OCI-LY3 (cell line): ENCODE measurements around the gene SMO.

ENCODE experiments used
- H2AFZ ChIP-seq: fragments of 200-600, 300-600 bp; shearing (Covaris generic); 2 replicates; pipeline ENCODE4 v1.6.0; 2014; ENCODE audit warnings: antibody characterized with exemption, low read depth, low read length
- H3K27ac ChIP-seq: fragments of 200-600, 300-600 bp; sonication (generic); 2 replicates; pipeline ENCODE4 v1.5.1; 2014; ENCODE audit warnings: mild to moderate bottlenecking, low read length, moderate library complexity, mixed read lengths
- H3K27me3 ChIP-seq: fragments of 200-600, 300-600 bp; sonication (generic); 2 replicates; pipeline ENCODE4 v1.6.1; 2014; ENCODE audit warnings: low read depth, low read length, mixed read lengths
- H3K36me3 ChIP-seq: fragments of 200-600, 300-600 bp; sonication (generic); replicated peaks from 2 replicates; pipeline ENCODE3; 2014; ENCODE audit warnings: low read depth, low read length, mixed read lengths
- H3K4me1 ChIP-seq: fragments of 300-600, 200-600 bp; sonication (generic); 2 replicates; pipeline ENCODE4 v1.6.1; 2014; ENCODE audit warnings: low read length, mixed read lengths
- H3K4me2 ChIP-seq: fragments of 200-600, 300-600 bp; sonication (generic); 2 replicates; pipeline ENCODE4 v1.6.1; 2014; ENCODE audit warnings: low read length, mixed read lengths
- H3K4me3 ChIP-seq: fragments of 300-600, 200-600 bp; sonication (generic); 2 replicates; pipeline ENCODE4 v1.5.1; 2014; ENCODE audit warnings: antibody characterized with exemption, mild to moderate bottlenecking, low read length, moderate library complexity
- H3K79me2 ChIP-seq: fragments of 300-600, 200-600 bp; shearing (Covaris generic); 2 replicates; pipeline ENCODE4 v1.6.1; 2014; ENCODE audit warnings: mild to moderate bottlenecking, low read length, mixed read lengths
- H3K9ac ChIP-seq: fragments of 300-600, 200-600 bp; shearing (Covaris generic); 2 replicates; pipeline ENCODE4 v1.6.0; 2014; ENCODE audit warnings: mild to moderate bottlenecking, low read length, moderate library complexity
- H3K9me3 ChIP-seq: fragments of 200-600, 300-600 bp; shearing (Covaris generic); 2 replicates; pipeline ENCODE4 v1.6.1; 2014; ENCODE audit warnings: low read length, mixed read lengths; ENCODE audit not compliant: insufficient read depth
- H4K20me1 ChIP-seq: fragments of 200-600, 300-600 bp; sonication (generic); 2 replicates; pipeline ENCODE4 v1.6.1; 2016; ENCODE audit warnings: low read length, mixed read lengths; ENCODE audit not compliant: insufficient read depth
- EZH2phosphoT487 ChIP-seq: fragments of 200-600 bp; shearing (Covaris generic); IDR thresholded peaks from 2 replicates; pipeline ENCODE4 v1.6.1; 2018; ENCODE audit warnings: antibody characterized with exemption, mixed run types, low read depth
- TF ChIP-seq, protein P1 (sequence below): fragments of 200-600, 300-600 bp; sonication (generic); IDR thresholded peaks from 2 replicates; pipeline ENCODE4 v1.5.1; 2014; ENCODE audit warnings: antibody characterized with exemption, low read length, low read depth

SMO gene

DNA sequence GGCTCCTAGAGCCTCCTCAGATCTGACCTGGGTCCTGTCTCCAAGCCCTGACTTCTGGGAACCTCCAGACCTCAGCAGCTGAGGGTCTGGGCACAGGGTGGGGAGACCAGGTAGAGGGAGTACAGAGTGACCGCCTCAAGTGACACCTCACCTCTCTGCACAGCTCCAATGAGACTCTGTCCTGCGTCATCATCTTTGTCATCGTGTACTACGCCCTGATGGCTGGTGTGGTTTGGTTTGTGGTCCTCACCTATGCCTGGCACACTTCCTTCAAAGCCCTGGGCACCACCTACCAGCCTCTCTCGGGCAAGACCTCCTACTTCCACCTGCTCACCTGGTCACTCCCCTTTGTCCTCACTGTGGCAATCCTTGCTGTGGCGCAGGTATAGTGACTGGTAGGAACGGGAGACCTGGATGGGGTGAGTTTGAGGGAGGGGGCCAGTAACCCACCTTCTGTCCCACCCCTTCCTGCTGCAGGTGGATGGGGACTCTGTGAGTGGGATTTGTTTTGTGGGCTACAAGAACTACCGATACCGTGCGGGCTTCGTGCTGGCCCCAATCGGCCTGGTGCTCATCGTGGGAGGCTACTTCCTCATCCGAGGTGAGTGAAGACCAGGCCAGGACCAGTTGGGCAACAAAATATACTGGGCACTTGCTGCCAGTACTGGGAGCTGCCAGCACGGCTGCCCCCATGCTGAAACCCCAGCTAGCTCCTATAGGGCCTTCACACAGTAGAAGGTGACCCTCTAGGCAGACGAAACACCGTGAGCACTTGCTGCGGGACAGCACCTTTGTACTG, 17.8 kb downstream of the SMO start:
- no peaks in the 10 kb centered on the region for H3K27me3 ChIP-seq
- H2AFZ ChIP-seq, result no peak overlapping the region
- peaks cover 20% of the 10 kb centered on the region for H3K36me3 ChIP-seq
- H4K20me1 ChIP-seq, result no peaks in the 10 kb centered on the region
- H3K4me1 ChIP-seq, result no peaks in the 10 kb centered on the region
- H3K4me3 ChIP-seq, result no peak overlapping the region
- no peaks in the 10 kb centered on the region for H3K79me2 ChIP-seq
- no peak overlapping the region for H3K27ac ChIP-seq
- no peak for TF ChIP-seq EZH2phosphoT487
- TF ChIP-seq, protein P1, sequence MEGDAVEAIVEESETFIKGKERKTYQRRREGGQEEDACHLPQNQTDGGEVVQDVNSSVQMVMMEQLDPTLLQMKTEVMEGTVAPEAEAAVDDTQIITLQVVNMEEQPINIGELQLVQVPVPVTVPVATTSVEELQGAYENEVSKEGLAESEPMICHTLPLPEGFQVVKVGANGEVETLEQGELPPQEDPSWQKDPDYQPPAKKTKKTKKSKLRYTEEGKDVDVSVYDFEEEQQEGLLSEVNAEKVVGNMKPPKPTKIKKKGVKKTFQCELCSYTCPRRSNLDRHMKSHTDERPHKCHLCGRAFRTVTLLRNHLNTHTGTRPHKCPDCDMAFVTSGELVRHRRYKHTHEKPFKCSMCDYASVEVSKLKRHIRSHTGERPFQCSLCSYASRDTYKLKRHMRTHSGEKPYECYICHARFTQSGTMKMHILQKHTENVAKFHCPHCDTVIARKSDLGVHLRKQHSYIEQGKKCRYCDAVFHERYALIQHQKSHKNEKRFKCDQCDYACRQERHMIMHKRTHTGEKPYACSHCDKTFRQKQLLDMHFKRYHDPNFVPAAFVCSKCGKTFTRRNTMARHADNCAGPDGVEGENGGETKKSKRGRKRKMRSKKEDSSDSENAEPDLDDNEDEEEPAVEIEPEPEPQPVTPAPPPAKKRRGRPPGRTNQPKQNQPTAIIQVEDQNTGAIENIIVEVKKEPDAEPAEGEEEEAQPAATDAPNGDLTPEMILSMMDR, result no peak
- no peaks in the 10 kb centered on the region for H3K9me3 ChIP-seq
- H3K4me2 ChIP-seq, result no peak overlapping the region
- no peak overlapping the region for H3K9ac ChIP-seq

DNA sequence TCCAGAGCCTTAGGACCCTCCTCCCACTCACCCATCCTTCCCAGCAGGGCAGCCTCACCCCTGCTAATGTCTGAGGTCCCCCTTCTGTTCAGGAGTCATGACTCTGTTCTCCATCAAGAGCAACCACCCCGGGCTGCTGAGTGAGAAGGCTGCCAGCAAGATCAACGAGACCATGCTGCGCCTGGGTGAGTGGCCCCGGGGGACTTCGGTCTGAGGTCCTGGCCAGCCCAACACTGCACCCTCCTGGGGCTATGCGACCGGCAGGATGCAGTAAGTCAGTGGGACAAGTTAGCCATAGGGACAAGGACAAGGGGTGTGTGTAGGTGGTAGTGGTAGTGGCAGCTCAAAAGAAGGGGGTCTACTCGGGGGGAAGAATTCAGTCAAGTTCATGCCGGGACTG, 20.2 kb downstream of the SMO start:
- peaks cover 28% of the 10 kb centered on the region for H3K36me3 ChIP-seq
- TF ChIP-seq, protein P1, result no peak
- TF ChIP-seq EZH2phosphoT487, result no peak

DNA sequence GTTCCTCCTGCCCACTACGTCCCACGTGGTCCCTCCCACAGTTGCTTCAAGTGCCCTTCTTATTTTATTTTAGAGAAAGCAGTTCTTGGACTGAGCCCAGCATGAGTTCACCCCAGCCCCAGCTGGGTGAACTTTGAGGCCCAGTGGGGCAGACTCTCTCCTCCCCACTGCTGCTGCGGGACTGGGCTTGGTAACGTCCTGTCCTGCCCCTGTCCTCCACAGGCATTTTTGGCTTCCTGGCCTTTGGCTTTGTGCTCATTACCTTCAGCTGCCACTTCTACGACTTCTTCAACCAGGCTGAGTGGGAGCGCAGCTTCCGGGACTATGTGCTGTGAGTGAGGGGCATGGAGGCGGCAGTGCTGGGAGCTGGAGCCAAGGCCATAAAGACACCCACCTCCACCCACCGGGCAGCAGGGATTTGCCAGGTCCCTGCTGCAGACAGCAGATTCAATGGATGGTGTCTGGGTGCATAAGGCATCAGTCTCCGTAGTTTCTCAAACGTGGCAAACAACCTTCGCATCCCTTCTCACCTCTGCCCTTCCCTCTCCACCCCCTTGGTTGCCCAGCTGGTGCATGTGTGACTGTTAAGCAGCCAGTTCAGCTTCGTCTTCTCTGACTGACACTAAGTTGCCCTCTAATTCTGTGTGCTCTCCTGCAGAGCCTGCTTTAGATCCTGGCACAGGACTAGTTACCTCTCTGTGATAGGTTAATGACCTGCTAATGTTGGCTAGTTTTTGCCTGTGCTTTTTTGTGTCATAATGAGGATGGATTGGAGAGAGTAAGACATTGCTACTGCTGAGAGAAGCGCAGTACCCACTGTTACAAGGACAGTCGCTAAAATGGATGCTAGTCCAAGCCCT, 20.9 kb downstream of the SMO start:
- Histone ChIP-seq H3K79me2 (no peaks in the 10 kb centered on the region), H2AFZ (no peak overlapping the region), H3K4me1 (no peaks in the 10 kb centered on the region), H4K20me1 (no peaks in the 10 kb centered on the region), H3K4me3 (no peak overlapping the region), H3K9ac (no peak overlapping the region), H3K36me3 (peaks cover 28% of the 10 kb centered on the region), H3K27ac (no peak overlapping the region), H3K4me2 (no peak overlapping the region), H3K27me3 (no peaks in the 10 kb centered on the region), H3K9me3 (no peaks in the 10 kb centered on the region)
- TF ChIP-seq EZH2phosphoT487, result no peak
- TF ChIP-seq, protein P1, result no peak

More for the DNA sequence above, 20.2 kb downstream of the SMO start:
- no peaks in the 10 kb centered on the region for H4K20me1 ChIP-seq
- H3K4me1 ChIP-seq, result no peaks in the 10 kb centered on the region
- no peak overlapping the region for H3K9ac ChIP-seq
- no peak overlapping the region for H3K27ac ChIP-seq
- H3K4me3 ChIP-seq, result no peak overlapping the region
- no peaks in the 10 kb centered on the region for H3K27me3 ChIP-seq
- H2AFZ ChIP-seq, result no peak overlapping the region
- H3K79me2 ChIP-seq, result no peaks in the 10 kb centered on the region
- no peaks in the 10 kb centered on the region for H3K9me3 ChIP-seq
- H3K4me2 ChIP-seq, result no peak overlapping the region
